ENCODE data around the gene LENG1.

- TF ChIP-seq CTCF (IDR thresholded peaks at IDR 0.05) = no peak
- TF ChIP-seq POLR2A (IDR thresholded peaks at IDR 0.05) = no peak
These were observed 46.7 kb upstream of the LENG1 start for GRCh38 chr19:54206030-54206830.

Measured in uterus (tissue), 2 donors.